Activated naive CD4-positive, alpha-beta T cell treated with anti-CD3 and anti-CD28 coated beads, Interleukin-2, amount 50 U/mL, for 24 hours (primary cell): ENCODE results near the gene KRT16.
A peak's percentile ranks its signal among the peaks of the same experiment; 100 is the strongest.
"Not testable (repeated sequence)": the region's sequence is repeated elsewhere in the genome, so short reads cannot be mapped to it uniquely, and the experiment has no call there.

Experiments
- H3K27ac Mint-ChIP-seq: one replicate; pipeline ENCODE4 v1.8.0; 2021; ENCODE audit warnings: mild to moderate bottlenecking, mixed read lengths
- H3K27me3 Mint-ChIP-seq: one replicate; pipeline ENCODE4 v1.8.0; 2021; ENCODE audit warnings: mixed read lengths
- H3K36me3 Mint-ChIP-seq: one replicate; pipeline ENCODE4 v1.8.0; 2021; ENCODE audit warnings: mixed read lengths
- H3K4me1 Mint-ChIP-seq: one replicate; pipeline ENCODE4 v1.8.0; 2021; ENCODE audit warnings: mixed read lengths
- H3K4me3 Mint-ChIP-seq: one replicate; pipeline ENCODE4 v1.8.0; 2021; ENCODE audit warnings: mild to moderate bottlenecking, mixed read lengths
- H3K9me3 Mint-ChIP-seq: one replicate; pipeline ENCODE4 v1.8.0; 2021; ENCODE audit warnings: mixed read lengths

The KRT16 gene

GRCh38 chr17:41585301-41586056 is 27.1 kb downstream of the KRT16 start:
- Mint-ChIP-seq H3K4me1 (no peaks in the 10 kb centered on the region), H3K9me3 (no peaks in the 10 kb centered on the region), H3K36me3 (no peaks in the 10 kb centered on the region), H3K27me3 (peaks cover 4% of the 10 kb centered on the region), H3K27ac (no peak overlapping the region), H3K4me3 (no peak overlapping the region)

- H3K27ac Mint-ChIP-seq, H3K27me3 Mint-ChIP-seq, H3K9me3 Mint-ChIP-seq, H3K36me3 Mint-ChIP-seq, H3K4me3 Mint-ChIP-seq, H3K4me1 Mint-ChIP-seq: not testable (repeated sequence)
Observed at GRCh38 chr17:41584331-41584927, 28.1 kb downstream of the KRT16 start.

- H3K4me3 Mint-ChIP-seq, result no peak overlapping the region
- H3K4me1 Mint-ChIP-seq, result no peaks in the 10 kb centered on the region
- no peaks in the 10 kb centered on the region for H3K36me3 Mint-ChIP-seq
- no peak overlapping the region for H3K27ac Mint-ChIP-seq
- no peaks in the 10 kb centered on the region for H3K9me3 Mint-ChIP-seq
- peaks cover 8% of the 10 kb centered on the region for H3K27me3 Mint-ChIP-seq
Observed at GRCh38 chr17:41583137-41584127, 29.1 kb downstream of the KRT16 start.

DNA sequence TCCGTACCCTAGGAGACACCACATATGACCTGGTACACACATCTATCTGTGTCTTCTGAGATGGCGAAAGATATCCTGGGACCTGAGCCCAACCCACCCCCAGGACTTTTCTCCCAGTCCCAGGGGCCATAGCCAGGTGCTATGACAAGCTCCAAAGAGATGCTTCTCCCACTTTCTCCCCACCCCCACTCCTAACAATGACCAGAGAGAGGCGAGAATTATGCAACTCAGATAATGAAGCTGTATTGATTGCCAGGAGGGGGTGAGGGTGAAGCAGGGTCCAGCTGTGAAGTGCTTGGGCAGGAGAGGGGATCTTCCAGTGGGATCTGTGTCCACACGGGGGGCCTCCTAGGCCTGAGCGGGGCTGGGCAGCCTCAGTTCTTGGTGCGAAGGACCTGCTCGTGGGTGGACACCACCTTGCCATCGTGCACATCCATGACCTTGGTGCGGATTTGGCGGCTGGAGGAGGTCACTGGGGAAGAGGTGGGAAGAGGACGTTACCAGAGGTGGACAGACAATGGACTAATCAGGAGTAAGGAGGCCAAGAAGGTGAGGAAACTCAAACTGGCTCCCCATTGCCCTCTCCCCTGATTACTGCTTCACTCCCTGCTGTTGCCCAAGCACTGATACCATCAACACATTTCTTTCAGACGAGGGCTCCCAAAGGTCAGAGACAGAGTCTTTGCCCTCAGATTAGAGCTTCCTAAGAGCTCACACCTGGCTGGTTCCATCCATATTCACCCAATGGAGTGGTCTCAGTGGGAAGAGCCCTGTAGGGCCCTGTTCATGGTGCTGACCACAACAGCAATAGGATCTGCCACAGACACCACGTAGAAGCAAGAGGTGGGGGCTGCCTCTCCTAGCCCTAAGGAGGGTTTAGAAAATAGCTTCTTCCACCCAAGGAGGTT is 30.3 kb downstream of the KRT16 start:
- H3K9me3 Mint-ChIP-seq, H3K4me1 Mint-ChIP-seq, H3K4me3 Mint-ChIP-seq, H3K36me3 Mint-ChIP-seq, H3K27ac Mint-ChIP-seq: not testable (repeated sequence)
- H3K27me3 Mint-ChIP-seq, result peaks cover 12% of the 10 kb centered on the region

DNA sequence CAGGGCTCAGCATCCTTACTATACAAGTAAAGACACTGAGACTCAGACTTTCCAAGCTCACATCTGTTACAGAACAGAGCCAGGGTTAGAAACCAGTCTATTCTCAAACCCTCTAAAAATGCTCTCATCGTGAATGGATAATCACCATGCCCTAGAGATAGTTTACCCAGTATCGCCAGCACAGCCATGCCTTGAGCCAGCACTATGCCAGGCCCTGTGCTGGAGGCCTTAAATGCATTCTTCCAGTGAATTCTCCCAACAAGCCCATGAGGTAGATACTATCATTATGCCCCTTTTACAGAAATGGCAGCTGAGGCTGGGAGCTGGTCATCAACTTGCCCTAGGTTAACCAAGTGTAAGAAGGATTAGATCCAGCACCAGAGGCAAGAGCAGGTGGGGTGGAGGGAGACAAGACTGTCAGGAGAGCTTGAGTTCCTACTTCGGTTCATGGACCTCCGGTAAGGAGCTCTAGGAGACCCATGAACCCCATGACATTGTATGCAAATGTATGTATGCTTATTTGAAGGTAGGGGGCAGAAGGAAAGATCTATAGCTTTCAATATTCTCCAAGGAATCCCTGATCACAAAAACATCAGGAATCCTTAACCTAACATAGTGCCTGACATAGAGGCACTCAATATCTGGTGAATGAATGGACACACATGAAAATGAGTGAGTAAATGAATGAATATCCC is 31.1 kb downstream of the KRT16 start:
- H3K27ac Mint-ChIP-seq, result no peak overlapping the region

GRCh38 chr17:41580687-41581365 is 31.7 kb downstream of the KRT16 start:
- Mint-ChIP-seq H3K36me3 (no peaks in the 10 kb centered on the region), H3K9me3 (no peaks in the 10 kb centered on the region), H3K27ac (no peak overlapping the region), H3K4me1 (no peaks in the 10 kb centered on the region), H3K27me3 (peaks cover 17% of the 10 kb centered on the region), H3K4me3 (no peak overlapping the region)

More for the DNA sequence above, 31.1 kb downstream of the KRT16 start:
- H3K36me3 Mint-ChIP-seq, result no peaks in the 10 kb centered on the region
- no peak overlapping the region for H3K4me3 Mint-ChIP-seq
- no peaks in the 10 kb centered on the region for H3K9me3 Mint-ChIP-seq
- H3K27me3 Mint-ChIP-seq, result peaks cover 17% of the 10 kb centered on the region
- no peaks in the 10 kb centered on the region for H3K4me1 Mint-ChIP-seq

GRCh38 chr17:41580244-41580575 is 32.4 kb downstream of the KRT16 start:
- Mint-ChIP-seq H3K9me3 (no peaks in the 10 kb centered on the region), H3K36me3 (no peaks in the 10 kb centered on the region), H3K27me3 (peaks cover 17% of the 10 kb centered on the region), H3K27ac (no peak overlapping the region), H3K4me1 (no peaks in the 10 kb centered on the region), H3K4me3 (no peak overlapping the region)

- no peak overlapping the region for H3K27ac Mint-ChIP-seq
- H3K4me1 Mint-ChIP-seq, result no peaks in the 10 kb centered on the region
- no peak overlapping the region for H3K4me3 Mint-ChIP-seq
- H3K27me3 Mint-ChIP-seq, result peaks cover 17% of the 10 kb centered on the region
- H3K36me3 Mint-ChIP-seq, result no peaks in the 10 kb centered on the region
- H3K9me3 Mint-ChIP-seq, result no peaks in the 10 kb centered on the region
Observed at GRCh38 chr17:41579484-41580243, 32.9 kb downstream of the KRT16 start.

DNA sequence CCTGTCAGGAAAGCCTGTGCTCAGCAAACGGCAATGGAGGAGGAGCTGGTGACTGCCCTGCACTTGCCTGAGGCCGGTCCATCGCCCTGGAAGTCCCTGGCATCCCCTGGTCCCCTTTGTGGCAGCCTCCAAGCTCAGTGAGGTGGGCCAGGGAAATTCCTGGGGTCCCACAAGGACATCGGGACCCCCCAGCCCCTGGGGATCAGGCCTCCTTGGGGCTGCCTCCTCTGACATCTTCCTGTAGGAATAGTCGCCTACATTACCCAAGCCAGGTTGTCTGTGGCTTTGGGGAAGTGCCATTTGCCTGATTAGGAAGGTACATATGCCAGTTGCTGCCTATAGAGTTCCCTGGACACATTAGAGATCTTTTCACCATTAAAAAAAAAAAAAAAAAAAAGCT is 33.6 kb downstream of the KRT16 start:
- H3K27ac Mint-ChIP-seq, result no peak overlapping the region
- H3K36me3 Mint-ChIP-seq, result no peaks in the 10 kb centered on the region
- H3K4me1 Mint-ChIP-seq, result no peaks in the 10 kb centered on the region
- peaks cover 15% of the 10 kb centered on the region for H3K27me3 Mint-ChIP-seq
- no peaks in the 10 kb centered on the region for H3K9me3 Mint-ChIP-seq
- no peak overlapping the region for H3K4me3 Mint-ChIP-seq

DNA sequence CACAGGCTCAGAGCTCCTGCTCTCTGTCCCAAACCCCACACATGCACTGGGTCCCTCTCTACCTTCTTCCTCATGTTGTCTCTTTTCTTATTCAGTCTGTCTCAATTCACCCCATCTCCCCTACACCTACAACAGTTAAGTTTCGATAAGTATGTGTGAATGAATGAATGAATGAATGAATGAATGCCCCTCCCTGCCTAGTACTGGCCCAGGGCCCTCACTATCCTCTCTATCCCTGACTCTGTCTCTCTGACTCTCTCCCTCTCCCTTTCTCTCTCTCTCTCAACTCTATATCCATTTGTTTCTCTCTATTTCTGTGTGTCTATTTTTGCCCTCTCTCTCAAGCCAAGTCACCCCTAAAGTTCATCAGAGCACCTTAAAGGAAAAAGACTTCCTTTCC is 34.0 kb downstream of the KRT16 start:
- Mint-ChIP-seq H3K36me3 (no peaks in the 10 kb centered on the region), H3K4me1 (no peaks in the 10 kb centered on the region), H3K9me3 (no peaks in the 10 kb centered on the region), H3K4me3 (no peak overlapping the region), H3K27me3 (peaks cover 16% of the 10 kb centered on the region), H3K27ac (peak overlapping the region; percentile 6)

DNA sequence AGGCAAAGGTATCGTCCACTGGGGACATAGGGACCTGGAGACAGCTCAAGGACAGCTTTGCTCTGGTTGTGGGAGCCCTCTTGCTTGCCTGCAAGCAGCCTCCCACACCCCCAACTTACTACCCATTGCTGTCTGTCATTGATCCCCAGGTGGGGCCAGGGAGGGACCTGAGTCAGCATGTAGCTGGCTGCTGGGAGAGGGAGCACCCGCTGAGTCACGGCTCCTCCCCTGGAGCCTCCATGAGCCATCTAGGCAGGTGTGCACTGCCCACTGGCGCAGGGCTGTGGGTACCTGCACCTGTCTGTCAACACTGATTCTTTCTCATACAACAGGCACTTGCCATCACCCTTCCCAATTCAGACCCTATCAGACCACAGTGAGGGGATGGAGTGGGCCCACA is 35.8 kb downstream of the KRT16 start:
- not testable (repeated sequence) for H3K4me3 Mint-ChIP-seq, H3K36me3 Mint-ChIP-seq, H3K4me1 Mint-ChIP-seq, H3K9me3 Mint-ChIP-seq, H3K27ac Mint-ChIP-seq
- H3K27me3 Mint-ChIP-seq, result peaks cover 21% of the 10 kb centered on the region

- no peaks in the 10 kb centered on the region for H3K4me1 Mint-ChIP-seq
- H3K27ac Mint-ChIP-seq, result no peak overlapping the region
- no peak overlapping the region for H3K4me3 Mint-ChIP-seq
- H3K27me3 Mint-ChIP-seq, result peaks cover 21% of the 10 kb centered on the region
- H3K36me3 Mint-ChIP-seq, result no peaks in the 10 kb centered on the region
- no peaks in the 10 kb centered on the region for H3K9me3 Mint-ChIP-seq
Observed at GRCh38 chr17:41575336-41575735, 37.2 kb downstream of the KRT16 start.

DNA sequence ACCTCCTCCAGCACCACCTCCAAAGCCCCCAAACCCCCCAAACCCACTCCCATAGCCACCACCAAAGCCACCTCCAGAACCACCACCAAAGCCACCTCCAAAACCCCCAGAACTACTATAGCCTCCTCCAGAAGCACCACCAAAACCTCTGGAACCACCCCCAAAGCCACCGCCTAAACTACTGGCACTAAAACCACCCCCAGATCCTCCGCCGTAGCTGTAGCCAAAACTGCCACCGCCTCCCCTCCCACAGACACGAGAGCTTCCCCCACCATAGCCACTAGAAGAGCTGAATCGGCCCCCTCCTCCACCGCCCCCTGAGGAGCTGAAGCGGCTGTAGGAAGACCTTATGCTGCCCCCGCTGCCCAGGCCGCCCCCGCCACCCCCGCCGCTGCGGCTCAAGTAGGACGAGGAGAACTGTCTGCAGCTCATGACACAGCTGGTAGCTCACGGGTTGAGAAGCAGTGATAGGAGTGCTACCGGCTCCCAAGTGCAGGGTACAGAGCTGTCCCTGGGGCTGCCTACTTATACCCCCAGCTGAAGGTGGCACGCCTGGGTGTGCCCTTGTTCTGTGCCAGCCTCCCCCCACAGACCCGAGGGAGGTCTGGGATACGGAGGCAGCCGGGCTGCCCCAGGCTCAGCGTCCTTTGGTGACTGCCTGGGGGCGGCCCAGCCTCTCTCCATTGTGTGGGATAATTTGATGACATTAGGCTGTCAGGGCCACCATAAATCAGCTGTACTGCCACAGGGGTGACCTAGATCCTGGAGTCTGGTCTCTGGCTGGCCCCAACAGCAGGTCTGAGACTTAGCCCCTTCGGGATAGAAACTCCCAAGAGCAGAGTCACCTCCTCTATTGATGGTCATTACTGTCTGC is 40.8 kb downstream of the KRT16 start, which contains the start of gene KRT9:
Gene KRT9, minus strand, starts transcription at position 499 of the 874 bp plus-strand sequence. Its CDS starts 67 bp downstream, at position 432.
- peaks cover 7% of the 10 kb centered on the region for H3K27me3 Mint-ChIP-seq
- no peak within 1 kb of the TSS for H3K27ac Mint-ChIP-seq
- H3K9me3 Mint-ChIP-seq, result no peaks in the 10 kb centered on the region
- H3K4me1 Mint-ChIP-seq, result peaks cover 9% of the 10 kb centered on the region
- H3K36me3 Mint-ChIP-seq, result no peaks in the 10 kb centered on the region
- no peak within 1 kb of the TSS for H3K4me3 Mint-ChIP-seq
